ENCODE data around the gene KREMEN1. TPM values are rescaled to one million over a fixed set of nuclear protein-coding genes. Genes with fewer than 3 reads are reported as not detected.

KREMEN1 gene
- total and polyA plus RNA-seq, 2 donors = 10.7 to 14.2 TPM

DNA sequence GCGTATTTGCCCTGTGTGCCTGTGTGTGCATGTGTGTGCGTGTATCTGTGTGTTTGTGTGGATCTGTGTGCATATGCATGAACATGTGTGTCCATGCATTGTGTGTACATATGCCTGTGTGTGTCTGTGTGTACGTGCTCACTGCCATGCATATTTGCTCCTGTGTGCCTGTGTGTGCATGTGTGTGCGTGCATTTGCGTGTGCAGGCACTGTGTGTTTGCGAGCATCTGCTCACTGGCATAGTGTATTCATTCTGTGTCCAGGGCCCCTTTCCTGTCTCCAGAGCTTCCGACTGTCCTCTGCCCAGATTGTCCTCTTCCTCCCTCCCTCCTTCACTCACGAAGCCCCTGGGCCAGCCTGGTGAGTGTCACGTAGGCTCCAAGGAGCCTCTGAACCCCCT is 138.6 kb downstream of the KREMEN1 start:
- no peaks in the 10 kb centered on the region for H3K36me3 ChIP-seq (ENCODE audit: control insufficient read depth in 2 of 2, insufficient read depth in 2 of 2, low read length in 1 of 2)
- no peak for DNase-seq (ENCODE audit: low read depth in 6 of 9, low spot score in 9 of 9)
- no peak overlapping the region for H3K27ac ChIP-seq (ENCODE audit: low read depth in 1 of 2, low read length in 1 of 2)
- peaks cover 0 to 6% of the 10 kb centered on the region in 2 donors for H3K4me1 ChIP-seq (ENCODE audit: control insufficient read depth in 2 of 2, insufficient read depth in 2 of 2, low read length in 2 of 2)
- no peaks in the 10 kb centered on the region for H3K9me3 ChIP-seq (ENCODE audit: control insufficient read depth in 2 of 2, insufficient read depth in 1 of 2, low read length in 1 of 2)
- no peak overlapping the region for H3K4me3 ChIP-seq (ENCODE audit: low read length in 2 of 2)
- H3K27me3 ChIP-seq (ENCODE audit: control insufficient read depth in 2 of 2, insufficient read depth in 1 of 2, low read length in 1 of 2) = peaks cover under 1 to 10% of the 10 kb centered on the region in 2 donors
- 97% methylated on average over 9 of the region's 9 CpGs for WGBS

DNA sequence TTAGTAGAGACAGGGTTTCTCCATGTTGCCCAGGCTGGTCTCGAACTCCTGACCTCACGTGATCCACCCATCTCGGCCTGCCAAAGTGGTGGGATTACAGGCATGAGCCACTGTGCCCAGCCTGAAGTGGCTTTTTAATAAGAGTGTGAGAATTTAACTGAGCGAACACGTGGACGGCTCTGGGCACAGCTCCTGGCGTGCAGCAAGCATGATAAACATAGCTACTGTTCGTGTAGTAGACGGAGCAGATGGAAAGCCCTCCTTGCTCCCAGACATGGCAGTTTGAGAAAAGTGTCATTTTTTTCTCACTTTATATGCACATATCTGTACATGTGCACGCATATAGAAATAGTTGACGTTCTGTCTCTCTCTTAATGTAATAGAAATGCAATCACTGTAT is 139.9 kb downstream of the KREMEN1 start:
- Histone ChIP-seq H3K36me3 (ENCODE audit: control insufficient read depth in 2 of 2, insufficient read depth in 2 of 2, low read length in 1 of 2) (no peaks in the 10 kb centered on the region), H3K4me1 (ENCODE audit: control insufficient read depth in 2 of 2, insufficient read depth in 2 of 2, low read length in 2 of 2) (peaks cover 0 to 5% of the 10 kb centered on the region in 2 donors), H3K27ac (ENCODE audit: low read depth in 1 of 2, low read length in 1 of 2) (no peak overlapping the region), H3K27me3 (ENCODE audit: control insufficient read depth in 2 of 2, insufficient read depth in 1 of 2, low read length in 1 of 2) (no peaks in the 10 kb centered on the region), H3K4me3 (ENCODE audit: low read length in 2 of 2) (no peak overlapping the region), H3K9me3 (ENCODE audit: control insufficient read depth in 2 of 2, insufficient read depth in 1 of 2, low read length in 1 of 2) (no peaks in the 10 kb centered on the region)
- WGBS = 97% methylated on average over 11 of the region's 11 CpGs
- no peak for DNase-seq (ENCODE audit: low read depth in 6 of 9, low spot score in 9 of 9)

GRCh38 chr22:29213493-29213892 is 140.7 kb downstream of the KREMEN1 start:
- 96% methylated on average over 9 of the region's 9 CpGs for WGBS
- no peak overlapping the region for H3K27ac ChIP-seq (ENCODE audit: low read depth in 1 of 2, low read length in 1 of 2)
- peaks cover 0 to 1% of the 10 kb centered on the region in 2 donors for H3K4me1 ChIP-seq (ENCODE audit: control insufficient read depth in 2 of 2, insufficient read depth in 2 of 2, low read length in 2 of 2)
- no peak for DNase-seq (ENCODE audit: low read depth in 6 of 9, low spot score in 9 of 9)
- H3K4me3 ChIP-seq (ENCODE audit: low read length in 2 of 2) = no peak overlapping the region
- H3K27me3 ChIP-seq (ENCODE audit: control insufficient read depth in 2 of 2, insufficient read depth in 1 of 2, low read length in 1 of 2) = no peaks in the 10 kb centered on the region
- no peaks in the 10 kb centered on the region for H3K36me3 ChIP-seq (ENCODE audit: control insufficient read depth in 2 of 2, insufficient read depth in 2 of 2, low read length in 1 of 2)
- no peaks in the 10 kb centered on the region for H3K9me3 ChIP-seq (ENCODE audit: control insufficient read depth in 2 of 2, insufficient read depth in 1 of 2, low read length in 1 of 2)

DNA sequence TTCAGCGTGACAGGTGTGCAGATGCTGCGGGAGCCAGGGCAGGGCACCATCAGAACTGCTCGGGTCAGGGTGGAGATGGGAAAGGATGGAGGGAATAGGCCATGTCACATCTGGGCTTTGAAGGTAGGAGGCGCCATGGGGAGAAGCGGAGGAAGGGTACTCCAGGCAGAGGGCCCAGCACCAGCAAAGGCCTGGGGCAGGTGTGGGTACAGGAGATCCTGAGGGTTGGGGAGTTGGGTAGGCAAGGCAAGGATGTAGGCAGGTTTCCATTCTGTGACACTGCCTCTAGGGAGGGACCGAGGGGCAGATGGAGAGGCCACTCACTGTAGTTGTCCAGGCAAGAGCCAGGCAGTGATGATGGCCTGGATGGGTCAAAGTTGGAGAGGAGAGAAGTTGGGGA is 141.4 kb downstream of the KREMEN1 start:
- Histone ChIP-seq H3K27ac (ENCODE audit: low read depth in 1 of 2, low read length in 1 of 2) (no peak overlapping the region), H3K4me1 (ENCODE audit: control insufficient read depth in 2 of 2, insufficient read depth in 2 of 2, low read length in 2 of 2) (no peaks in the 10 kb centered on the region), H3K36me3 (ENCODE audit: control insufficient read depth in 2 of 2, insufficient read depth in 2 of 2, low read length in 1 of 2) (no peaks in the 10 kb centered on the region), H3K9me3 (ENCODE audit: control insufficient read depth in 2 of 2, insufficient read depth in 1 of 2, low read length in 1 of 2) (no peaks in the 10 kb centered on the region), H3K27me3 (ENCODE audit: control insufficient read depth in 2 of 2, insufficient read depth in 1 of 2, low read length in 1 of 2) (no peaks in the 10 kb centered on the region), H3K4me3 (ENCODE audit: low read length in 2 of 2) (no peak overlapping the region)
- WGBS = 98% methylated on average over 6 of the region's 6 CpGs
- DNase-seq (ENCODE audit: low read depth in 6 of 9, low spot score in 9 of 9) = no peak

- DNase-seq (ENCODE audit: low read depth in 6 of 9, low spot score in 9 of 9) = no peak
- 96% methylated on average over 14 of the region's 14 CpGs for WGBS
- Histone ChIP-seq H3K4me1 (ENCODE audit: control insufficient read depth in 2 of 2, insufficient read depth in 2 of 2, low read length in 2 of 2) (no peaks in the 10 kb centered on the region), H3K27ac (ENCODE audit: low read depth in 1 of 2, low read length in 1 of 2) (no peak overlapping the region), H3K27me3 (ENCODE audit: control insufficient read depth in 2 of 2, insufficient read depth in 1 of 2, low read length in 1 of 2) (no peaks in the 10 kb centered on the region), H3K9me3 (ENCODE audit: control insufficient read depth in 2 of 2, insufficient read depth in 1 of 2, low read length in 1 of 2) (no peaks in the 10 kb centered on the region), H3K4me3 (ENCODE audit: low read length in 2 of 2) (no peak overlapping the region), H3K36me3 (ENCODE audit: control insufficient read depth in 2 of 2, insufficient read depth in 2 of 2, low read length in 1 of 2) (no peaks in the 10 kb centered on the region)
These were observed 142.4 kb downstream of the KREMEN1 start for GRCh38 chr22:29215012-29215860.

GRCh38 chr22:29216011-29216872 is 143.4 kb downstream of the KREMEN1 start:
- DNase-seq (ENCODE audit: low read depth in 6 of 9, low spot score in 9 of 9) = no peak
- H3K27ac ChIP-seq (ENCODE audit: low read depth in 1 of 2, low read length in 1 of 2) = no peak overlapping the region
- H3K9me3 ChIP-seq (ENCODE audit: control insufficient read depth in 2 of 2, insufficient read depth in 1 of 2, low read length in 1 of 2) = no peaks in the 10 kb centered on the region
- H3K36me3 ChIP-seq (ENCODE audit: control insufficient read depth in 2 of 2, insufficient read depth in 2 of 2, low read length in 1 of 2) = no peaks in the 10 kb centered on the region
- H3K4me1 ChIP-seq (ENCODE audit: control insufficient read depth in 2 of 2, insufficient read depth in 2 of 2, low read length in 2 of 2) = no peaks in the 10 kb centered on the region
- no peaks in the 10 kb centered on the region for H3K27me3 ChIP-seq (ENCODE audit: control insufficient read depth in 2 of 2, insufficient read depth in 1 of 2, low read length in 1 of 2)
- WGBS = 90% methylated on average over 14 of the region's 14 CpGs
- no peak overlapping the region for H3K4me3 ChIP-seq (ENCODE audit: low read length in 2 of 2)

- Histone ChIP-seq H3K27ac (ENCODE audit: low read depth in 1 of 2, low read length in 1 of 2) (no peak overlapping the region), H3K27me3 (ENCODE audit: control insufficient read depth in 2 of 2, insufficient read depth in 1 of 2, low read length in 1 of 2) (no peaks in the 10 kb centered on the region), H3K9me3 (ENCODE audit: control insufficient read depth in 2 of 2, insufficient read depth in 1 of 2, low read length in 1 of 2) (no peaks in the 10 kb centered on the region), H3K36me3 (ENCODE audit: control insufficient read depth in 2 of 2, insufficient read depth in 2 of 2, low read length in 1 of 2) (no peaks in the 10 kb centered on the region), H3K4me1 (ENCODE audit: control insufficient read depth in 2 of 2, insufficient read depth in 2 of 2, low read length in 2 of 2) (no peaks in the 10 kb centered on the region), H3K4me3 (ENCODE audit: low read length in 2 of 2) (no peak overlapping the region)
- DNase-seq (ENCODE audit: low read depth in 6 of 9, low spot score in 9 of 9) = no peak
- 92% methylated on average over 14 of the region's 14 CpGs for WGBS
These were observed 144.2 kb downstream of the KREMEN1 start for GRCh38 chr22:29216873-29217666.
